Measurements from ENCODE around the gene GABRG3.

DNA sequence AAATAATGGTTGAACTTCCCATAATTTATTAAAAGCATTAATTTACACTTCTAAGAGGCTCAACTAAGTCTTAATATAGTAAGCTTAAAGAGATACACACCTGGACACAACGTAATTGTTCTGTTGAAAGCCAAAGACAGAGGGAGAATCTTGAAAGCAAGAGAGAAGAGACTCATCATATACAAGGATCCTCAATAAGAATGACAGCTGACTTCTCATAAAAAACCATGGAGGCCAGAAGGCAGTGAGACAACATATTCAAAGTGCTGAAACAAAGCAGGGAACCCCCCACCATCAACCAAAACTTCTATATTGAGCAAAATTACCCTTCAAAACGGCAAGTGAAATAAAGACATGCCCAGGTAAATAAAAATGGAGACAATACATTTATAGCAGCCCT, 16.6 kb upstream of the GABRG3 start:
- TF ChIP-seq, protein P1, sequence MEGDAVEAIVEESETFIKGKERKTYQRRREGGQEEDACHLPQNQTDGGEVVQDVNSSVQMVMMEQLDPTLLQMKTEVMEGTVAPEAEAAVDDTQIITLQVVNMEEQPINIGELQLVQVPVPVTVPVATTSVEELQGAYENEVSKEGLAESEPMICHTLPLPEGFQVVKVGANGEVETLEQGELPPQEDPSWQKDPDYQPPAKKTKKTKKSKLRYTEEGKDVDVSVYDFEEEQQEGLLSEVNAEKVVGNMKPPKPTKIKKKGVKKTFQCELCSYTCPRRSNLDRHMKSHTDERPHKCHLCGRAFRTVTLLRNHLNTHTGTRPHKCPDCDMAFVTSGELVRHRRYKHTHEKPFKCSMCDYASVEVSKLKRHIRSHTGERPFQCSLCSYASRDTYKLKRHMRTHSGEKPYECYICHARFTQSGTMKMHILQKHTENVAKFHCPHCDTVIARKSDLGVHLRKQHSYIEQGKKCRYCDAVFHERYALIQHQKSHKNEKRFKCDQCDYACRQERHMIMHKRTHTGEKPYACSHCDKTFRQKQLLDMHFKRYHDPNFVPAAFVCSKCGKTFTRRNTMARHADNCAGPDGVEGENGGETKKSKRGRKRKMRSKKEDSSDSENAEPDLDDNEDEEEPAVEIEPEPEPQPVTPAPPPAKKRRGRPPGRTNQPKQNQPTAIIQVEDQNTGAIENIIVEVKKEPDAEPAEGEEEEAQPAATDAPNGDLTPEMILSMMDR (optimal IDR thresholded peaks at IDR 0.05 in 1 of 3, IDR thresholded peaks at IDR 0.05 in 1 of 3, conservative IDR thresholded peaks at IDR 0.05 in 1 of 3; ENCODE audit: extremely low read depth in 1 of 3, insufficient read depth in 2 of 3, low read length in 3 of 3), result no peak
- TF ChIP-seq EZH2 (IDR thresholded peaks at IDR 0.05; ENCODE audit: low read length), result no peak
